ENCODE measurements around the gene C1orf35.
A peak's percentile ranks its signal among the peaks of the same experiment; 100 is the strongest.

Gene C1orf35

GRCh38 chr1:228102791-228103620 is at the start of gene C1orf35:
C1orf35 (minus strand) TSS chr1:228103325; CDS start chr1:228103227, 98 bp downstream.
- peak; percentile 82 for DNase-seq

- DNase-seq, result no peak
Measured at GRCh38 chr1:228152918-228153258, 49.8 kb upstream of the C1orf35 start.

- DNase-seq, result no peak
Measured at GRCh38 chr1:228152097-228152917, 49.2 kb upstream of the C1orf35 start.

- no peak for DNase-seq
Measured at GRCh38 chr1:228151180-228151925, 48.2 kb upstream of the C1orf35 start.

GRCh38 chr1:228150461-228151179 is 47.5 kb upstream of the C1orf35 start:
- peak; percentile 73 for DNase-seq

- DNase-seq, result peak; percentile 16
Measured at GRCh38 chr1:228150120-228150460, 47.0 kb upstream of the C1orf35 start.

GRCh38 chr1:228149406-228150119 is 46.4 kb upstream of the C1orf35 start, which contains the start of gene GJC2:
GJC2 (plus strand) TSS chr1:228149930; CDS start chr1:228157759, 7,829 bp downstream.
- DNase-seq, result no peak

- DNase-seq, result peak; percentile 11
Measured at GRCh38 chr1:228148935-228149405, 45.8 kb upstream of the C1orf35 start.

- no peak for DNase-seq
Measured at GRCh38 chr1:228148196-228148861, 45.2 kb upstream of the C1orf35 start.

GRCh38 chr1:228147768-228148167 is 44.6 kb upstream of the C1orf35 start:
- no peak for DNase-seq

- no peak for DNase-seq
Measured at GRCh38 chr1:228147151-228147693, 44.1 kb upstream of the C1orf35 start.

- DNase-seq, result no peak
Measured at GRCh38 chr1:228146417-228147150, 43.5 kb upstream of the C1orf35 start.

GRCh38 chr1:228145463-228146416 is 42.6 kb upstream of the C1orf35 start:
- DNase-seq, result no peak

GRCh38 chr1:228144993-228145343 is 41.8 kb upstream of the C1orf35 start:
- DNase-seq, result no peak

- DNase-seq, result no peak
Measured at GRCh38 chr1:228144193-228144992, 41.3 kb upstream of the C1orf35 start.

GRCh38 chr1:228143480-228144192 is 40.5 kb upstream of the C1orf35 start:
- DNase-seq, result no peak

- no peak for DNase-seq
Measured at GRCh38 chr1:228142701-228143136, 39.6 kb upstream of the C1orf35 start.

All from T1000 (cell line).